ENCODE measurements around the gene GPC6.

GRCh38 chr13:93744886-93745285 lies 518.3 kb downstream of the GPC6 start:
- TF ChIP-seq CTCF (IDR thresholded peaks at IDR 0.05; ENCODE audit: low read depth, low read length) (no peak), EZH2phosphoT487 (IDR thresholded peaks at IDR 0.05; ENCODE audit: low read depth) (no peak)
